GM21390 (cell line): ENCODE data around the gene GDF7.

Experiments
- ATAC-seq: cut with Tn5 transposase; IDR thresholded peaks from one replicate; pipeline ENCODE4 v1.9.1; 2021; ENCODE audit not compliant: unreplicated experiment

Gene GDF7

DNA sequence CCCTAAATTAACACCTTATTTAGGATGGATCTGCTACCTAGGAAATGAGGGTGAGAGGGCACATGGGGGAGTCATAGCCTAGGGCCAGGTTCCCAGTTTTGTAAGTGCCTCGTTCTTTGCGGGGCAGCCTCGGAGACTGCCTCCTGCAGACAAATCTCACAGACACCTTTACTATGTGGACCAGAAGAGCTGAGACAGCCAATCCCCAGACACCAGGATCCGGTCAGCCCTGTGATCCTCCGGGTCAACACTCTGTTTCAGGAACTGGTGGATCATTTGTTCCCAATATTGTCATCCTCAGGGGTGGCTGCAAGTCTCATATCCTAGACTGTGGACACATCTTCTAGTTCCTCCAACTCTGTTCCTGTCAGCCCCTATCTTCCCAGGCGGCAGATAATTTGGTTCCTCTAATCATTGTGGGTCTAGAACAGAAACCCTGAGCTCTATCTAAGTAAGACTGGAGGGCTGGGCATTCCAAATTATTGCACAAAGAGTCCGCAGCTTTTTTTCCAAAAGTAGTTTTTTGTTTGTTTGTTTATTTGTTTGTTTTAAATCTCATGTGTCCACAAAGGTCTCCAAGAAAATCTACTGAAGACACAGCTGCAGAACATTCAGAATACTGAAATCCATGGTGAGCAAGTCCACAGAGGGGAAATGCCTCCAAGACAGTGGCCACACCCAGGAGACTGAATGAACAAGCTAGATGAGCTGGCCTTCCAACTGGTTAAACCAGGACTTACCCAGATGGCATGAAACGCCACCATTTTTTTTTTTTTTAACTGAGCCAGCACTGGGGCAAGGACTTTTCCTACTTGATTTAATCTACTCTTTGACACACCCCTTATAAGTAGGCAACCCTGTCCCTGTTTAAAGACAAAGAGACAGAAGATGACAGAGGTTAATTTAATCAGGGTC is 6.2 kb upstream of the GDF7 start:
- no peak for ATAC-seq

DNA sequence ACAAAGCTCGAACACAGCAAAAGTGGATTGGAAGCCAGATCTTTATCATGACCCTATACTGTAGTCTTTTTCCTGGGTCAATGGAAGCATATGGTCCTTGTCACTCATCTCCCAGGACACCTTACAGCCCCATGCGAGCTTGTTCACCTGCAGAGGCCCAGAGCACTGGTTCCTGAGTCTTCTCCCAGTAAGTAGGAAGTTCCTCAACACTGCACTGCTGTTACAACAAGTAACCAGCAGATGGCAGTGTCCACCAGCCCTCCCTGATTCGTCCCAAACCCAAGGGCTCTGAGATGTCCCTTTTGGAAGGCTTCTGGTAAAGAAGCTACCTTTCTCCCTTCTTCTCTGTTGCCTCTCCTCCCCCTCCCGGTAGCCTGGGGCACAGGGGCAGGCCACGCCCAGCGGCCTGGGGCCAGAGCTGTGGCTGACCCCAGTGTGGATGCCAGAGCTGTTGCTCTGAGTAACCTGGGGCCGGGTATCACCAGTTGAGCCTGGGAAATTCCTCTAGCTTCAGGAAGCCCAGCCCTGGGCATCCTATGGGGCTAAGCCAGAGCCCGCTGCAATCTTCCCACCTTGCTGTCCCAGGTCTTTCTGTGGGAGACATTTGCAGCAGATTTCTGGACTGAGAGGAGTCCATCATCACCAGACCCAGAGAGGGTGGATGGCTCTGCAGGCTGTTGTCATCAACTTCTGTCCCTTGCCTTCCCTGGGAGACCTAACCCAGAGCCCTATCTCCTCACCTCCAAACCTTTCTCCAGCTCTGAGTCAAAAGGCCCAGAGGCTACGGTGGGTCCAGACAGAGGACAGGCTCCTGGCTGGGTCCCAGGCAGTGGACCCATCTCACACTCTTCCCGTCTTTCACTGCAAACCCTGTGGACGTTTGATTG is 5.3 kb upstream of the GDF7 start:
- peak; percentile 60 for ATAC-seq

GRCh38 chr2:20662308-20662937 is 4.5 kb upstream of the GDF7 start:
- ATAC-seq: no peak

- ATAC-seq: no peak
Observed at GRCh38 chr2:20663196-20664070, 3.5 kb upstream of the GDF7 start.

- ATAC-seq: no peak
Observed at GRCh38 chr2:20664071-20664390, 2.9 kb upstream of the GDF7 start.

GRCh38 chr2:20664431-20665242 is 2.3 kb upstream of the GDF7 start:
- no peak for ATAC-seq

- no peak for ATAC-seq
Observed at GRCh38 chr2:20665243-20666004, 1.5 kb upstream of the GDF7 start.

- no peak for ATAC-seq
Observed at GRCh38 chr2:20666005-20666303, 990 bp upstream of the GDF7 start.

DNA sequence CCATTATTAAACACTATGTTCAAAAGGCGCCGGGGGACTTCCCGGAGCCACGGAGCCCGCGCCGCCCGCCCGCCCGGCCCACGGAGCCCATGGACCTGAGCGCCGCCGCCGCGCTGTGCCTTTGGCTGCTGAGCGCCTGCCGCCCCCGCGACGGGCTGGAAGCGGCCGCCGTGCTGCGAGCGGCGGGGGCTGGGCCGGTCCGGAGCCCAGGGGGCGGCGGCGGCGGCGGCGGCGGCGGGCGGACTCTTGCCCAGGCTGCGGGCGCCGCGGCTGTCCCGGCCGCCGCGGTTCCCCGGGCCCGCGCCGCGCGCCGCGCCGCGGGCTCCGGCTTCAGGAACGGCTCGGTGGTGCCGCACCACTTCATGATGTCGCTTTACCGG is 197 bp downstream of the GDF7 start:
- no peak for ATAC-seq

- no peak for ATAC-seq
Observed at GRCh38 chr2:20667531-20668401, 822 bp downstream of the GDF7 start.

DNA sequence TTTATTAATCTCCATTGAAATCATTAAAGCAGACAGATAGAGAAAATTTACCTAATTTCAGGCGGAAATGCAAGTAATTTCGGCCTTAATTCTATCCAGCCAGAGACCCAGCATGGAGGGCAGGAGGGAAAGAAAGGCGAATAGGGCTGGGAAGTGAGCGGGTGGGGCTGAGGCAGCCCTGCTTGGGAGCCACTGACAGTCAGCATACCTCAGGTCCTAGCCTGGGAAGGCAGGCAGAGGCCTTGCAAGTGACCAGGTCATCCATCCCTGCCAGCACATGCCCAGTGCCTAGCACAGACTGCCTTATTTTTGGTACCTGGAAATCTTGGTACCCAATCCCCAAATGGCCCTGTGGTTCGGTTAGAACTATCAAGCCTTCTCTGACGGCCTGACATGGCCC is 1.5 kb downstream of the GDF7 start:
- ATAC-seq: no peak

DNA sequence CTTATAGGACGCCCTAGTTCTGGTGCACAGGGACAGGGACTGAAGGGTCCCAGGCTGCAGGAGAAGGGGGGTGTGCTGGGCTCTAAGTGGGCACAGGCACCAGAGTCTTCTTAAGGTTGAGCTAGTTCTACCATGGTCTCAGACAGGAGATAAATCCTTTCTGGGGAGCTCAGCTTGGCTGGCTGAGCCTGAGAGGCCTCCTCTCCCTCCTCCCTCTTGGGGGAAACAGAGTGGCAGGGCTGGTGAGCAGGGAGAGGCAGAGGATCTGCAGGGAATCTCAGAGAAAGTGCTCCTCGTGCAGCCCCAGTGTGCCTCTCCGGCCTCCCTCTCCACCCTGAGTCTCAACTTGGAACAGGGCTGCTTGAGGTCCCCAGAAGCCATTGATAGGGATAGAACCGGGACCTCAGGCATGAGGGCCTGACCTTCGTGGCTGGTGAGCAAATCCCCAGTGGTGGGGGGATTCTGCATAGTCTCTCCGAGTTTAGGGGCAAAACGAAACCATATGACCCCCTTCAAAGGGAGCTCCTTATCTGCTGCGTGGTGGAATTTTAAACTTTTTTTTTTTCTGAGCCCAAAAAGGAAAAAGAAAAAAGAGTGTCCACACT is 2.0 kb downstream of the GDF7 start:
- ATAC-seq: no peak

DNA sequence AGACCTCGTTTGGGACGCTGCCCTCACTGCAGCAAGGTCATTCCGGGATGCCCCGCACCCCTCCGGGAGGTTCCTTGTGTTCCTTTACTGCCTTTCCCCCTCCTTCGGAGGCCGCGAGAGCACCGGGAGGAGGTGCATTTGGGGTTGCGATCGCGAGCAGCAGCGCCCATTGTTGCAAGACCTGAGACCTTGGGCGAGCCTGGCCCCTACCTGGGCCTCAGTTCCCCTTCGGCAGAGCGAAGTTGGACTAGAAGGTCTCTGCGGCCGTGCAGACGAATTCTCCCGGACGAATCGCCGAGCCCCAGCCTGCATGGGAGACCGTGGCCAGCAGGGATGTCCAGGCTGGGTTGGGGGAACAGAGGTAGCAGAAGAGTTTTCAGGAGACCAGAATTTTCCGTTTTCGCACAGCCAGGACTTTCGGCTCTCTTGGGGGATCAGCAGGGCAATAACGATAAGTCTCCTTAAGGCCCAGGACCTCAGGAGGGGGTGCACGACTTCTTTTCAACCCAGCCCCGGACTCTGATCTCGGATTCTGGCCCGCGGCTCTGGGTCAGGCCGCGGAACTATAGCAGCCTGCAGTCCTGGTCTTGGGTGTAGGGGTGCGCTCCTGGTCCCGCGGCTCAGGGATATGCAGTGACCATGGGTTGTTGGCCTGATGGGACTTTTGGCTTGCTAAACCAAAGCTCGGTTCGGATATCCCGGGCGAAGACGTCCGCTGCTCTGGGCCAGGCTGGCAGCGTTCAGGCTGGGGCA is 2.8 kb downstream of the GDF7 start:
- no peak for ATAC-seq

DNA sequence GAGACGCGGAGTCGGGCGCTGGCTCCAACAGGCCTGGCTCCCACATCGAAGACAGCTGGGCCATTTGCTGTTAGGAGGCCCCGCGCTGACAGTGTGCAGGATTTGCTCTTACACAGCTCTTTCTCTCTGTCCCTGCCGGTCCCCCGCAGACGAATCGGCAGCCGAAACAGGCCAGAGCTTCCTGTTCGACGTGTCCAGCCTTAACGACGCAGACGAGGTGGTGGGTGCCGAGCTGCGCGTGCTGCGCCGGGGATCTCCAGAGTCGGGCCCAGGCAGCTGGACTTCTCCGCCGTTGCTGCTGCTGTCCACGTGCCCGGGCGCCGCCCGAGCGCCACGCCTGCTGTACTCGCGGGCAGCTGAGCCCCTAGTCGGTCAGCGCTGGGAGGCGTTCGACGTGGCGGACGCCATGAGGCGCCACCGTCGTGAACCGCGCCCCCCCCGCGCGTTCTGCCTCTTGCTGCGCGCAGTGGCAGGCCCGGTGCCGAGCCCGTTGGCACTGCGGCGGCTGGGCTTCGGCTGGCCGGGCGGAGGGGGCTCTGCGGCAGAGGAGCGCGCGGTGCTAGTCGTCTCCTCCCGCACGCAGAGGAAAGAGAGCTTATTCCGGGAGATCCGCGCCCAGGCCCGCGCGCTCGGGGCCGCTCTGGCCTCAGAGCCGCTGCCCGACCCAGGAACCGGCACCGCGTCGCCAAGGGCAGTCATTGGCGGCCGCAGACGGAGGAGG is 3.5 kb downstream of the GDF7 start:
- ATAC-seq: no peak

GRCh38 chr2:20671036-20671735 is 4.2 kb downstream of the GDF7 start:
- no peak for ATAC-seq

- no peak for ATAC-seq
Observed at GRCh38 chr2:20671736-20672080, 4.8 kb downstream of the GDF7 start.
